NB4 (cell line): ENCODE measurements around the gene DNAJC6.

Experiments
- CTCF ChIP-seq: IDR thresholded peaks from one replicate; pipeline ENCODE4 v1.5.1; 2012; ENCODE audit warnings: low read depth, low read length
- POLR2A ChIP-seq: IDR thresholded peaks from 2 replicates; pipeline ENCODE4 v1.6.1; 2011; ENCODE audit warnings: mild to moderate bottlenecking; ENCODE audit not compliant: insufficient read length; ENCODE audit errors: extremely low read depth

- TF ChIP-seq CTCF: no peak
- no peak for TF ChIP-seq POLR2A
Measured at GRCh38 chr1:65445837-65446236, 136.5 kb downstream of the DNAJC6 start.
